T-helper 2 cell treated with Interferon-gamma antibody and Interleukin-4, amounts not matched to agents 5 μg/mL and 100 μg/mL, for 36 hours (primary cell): ENCODE results near the gene CYSLTR2.
A peak's percentile ranks its signal among the peaks of the same experiment; 100 is the strongest.

Source experiments
- DNase-seq: peaks from one replicate; pipeline ENCODE4 v3.0.0; 2021; ENCODE audit warnings: low spot score
- H3K27ac Mint-ChIP-seq: one replicate; pipeline ENCODE4 v1.8.0; 2021; ENCODE audit warnings: mild to moderate bottlenecking, mixed read lengths
- H3K27me3 Mint-ChIP-seq: one replicate; pipeline ENCODE4 v1.8.0; 2021; ENCODE audit warnings: low read depth, mixed read lengths
- H3K36me3 Mint-ChIP-seq: one replicate; pipeline ENCODE4 v1.8.0; 2021; ENCODE audit warnings: low read depth, mixed read lengths
- H3K4me1 Mint-ChIP-seq: one replicate; pipeline ENCODE4 v1.8.0; 2021; ENCODE audit warnings: low read depth, mixed read lengths
- H3K4me3 Mint-ChIP-seq: one replicate; pipeline ENCODE4 v1.8.0; 2022; ENCODE audit warnings: mild to moderate bottlenecking, moderate library complexity, mixed read lengths
- H3K9me3 Mint-ChIP-seq: one replicate; pipeline ENCODE4 v1.8.0; 2021; ENCODE audit warnings: mixed read lengths

CYSLTR2 gene

GRCh38 chr13:48727241-48728011 is 73.7 kb downstream of the CYSLTR2 start:
- Mint-ChIP-seq H3K27me3 (no peaks in the 10 kb centered on the region), H3K9me3 (peaks cover 1% of the 10 kb centered on the region), H3K27ac (no peak overlapping the region), H3K4me3 (no peak overlapping the region), H3K36me3 (no peaks in the 10 kb centered on the region), H3K4me1 (peaks cover 2% of the 10 kb centered on the region)
- DNase-seq: no peak

- no peaks in the 10 kb centered on the region for H3K36me3 Mint-ChIP-seq
- H3K9me3 Mint-ChIP-seq: no peaks in the 10 kb centered on the region
- H3K27me3 Mint-ChIP-seq: no peaks in the 10 kb centered on the region
- no peak overlapping the region for H3K4me3 Mint-ChIP-seq
- DNase-seq: no peak
- H3K4me1 Mint-ChIP-seq: peaks cover 2% of the 10 kb centered on the region
- no peak overlapping the region for H3K27ac Mint-ChIP-seq
Observed at GRCh38 chr13:48728226-48728625, 74.5 kb downstream of the CYSLTR2 start.

- H3K27me3 Mint-ChIP-seq: no peaks in the 10 kb centered on the region
- no peaks in the 10 kb centered on the region for H3K9me3 Mint-ChIP-seq
- H3K27ac Mint-ChIP-seq: no peak overlapping the region
- no peak overlapping the region for H3K4me3 Mint-ChIP-seq
- no peaks in the 10 kb centered on the region for H3K36me3 Mint-ChIP-seq
- H3K4me1 Mint-ChIP-seq: peaks cover 2% of the 10 kb centered on the region
- DNase-seq: no peak
Observed at GRCh38 chr13:48728876-48729275, 75.1 kb downstream of the CYSLTR2 start.

GRCh38 chr13:48729856-48730255 is 76.1 kb downstream of the CYSLTR2 start:
- peaks cover 2% of the 10 kb centered on the region for H3K4me1 Mint-ChIP-seq
- no peak overlapping the region for H3K4me3 Mint-ChIP-seq
- H3K27ac Mint-ChIP-seq: no peak overlapping the region

DNA sequence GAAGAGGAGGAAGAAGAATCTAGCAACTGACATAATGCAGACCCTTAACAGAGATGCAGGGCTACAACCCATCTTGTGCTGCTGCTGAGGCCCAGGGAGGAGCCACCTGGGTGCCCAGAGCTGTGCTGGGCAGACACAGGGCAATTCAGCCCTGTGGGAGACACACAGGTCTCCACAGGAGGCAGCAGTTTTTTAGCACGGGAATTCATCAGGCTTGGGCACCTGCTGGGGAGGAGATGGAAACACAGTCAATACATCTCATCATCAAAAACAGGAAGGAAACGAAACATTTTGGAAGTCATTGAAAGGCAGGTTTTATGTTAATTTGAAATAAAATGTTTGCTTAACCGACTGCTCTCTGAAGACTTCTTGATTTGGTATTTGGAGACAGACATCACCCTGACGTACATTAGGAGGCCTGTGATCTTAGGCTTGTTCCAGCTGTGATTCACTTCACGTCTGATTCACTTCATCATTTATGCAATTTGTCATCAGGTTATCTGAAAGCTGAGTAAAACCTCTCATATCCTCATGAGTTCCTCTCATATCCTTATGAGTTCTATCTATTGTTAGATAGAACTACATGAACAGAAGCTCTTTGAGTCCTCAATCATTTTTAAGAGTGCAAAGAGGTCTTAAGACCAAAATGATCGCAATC is 77.4 kb downstream of the CYSLTR2 start:
- Mint-ChIP-seq H3K4me1 (peaks cover 2% of the 10 kb centered on the region), H3K4me3 (no peak overlapping the region), H3K36me3 (no peaks in the 10 kb centered on the region), H3K9me3 (no peaks in the 10 kb centered on the region), H3K27ac (no peak overlapping the region), H3K27me3 (peaks cover 3% of the 10 kb centered on the region)
- DNase-seq: no peak

More at GRCh38 chr13:48729856-48730255, 76.1 kb downstream of the CYSLTR2 start:
- H3K36me3 Mint-ChIP-seq: no peaks in the 10 kb centered on the region
- peaks cover 1% of the 10 kb centered on the region for H3K27me3 Mint-ChIP-seq
- no peaks in the 10 kb centered on the region for H3K9me3 Mint-ChIP-seq
- DNase-seq: no peak

DNA sequence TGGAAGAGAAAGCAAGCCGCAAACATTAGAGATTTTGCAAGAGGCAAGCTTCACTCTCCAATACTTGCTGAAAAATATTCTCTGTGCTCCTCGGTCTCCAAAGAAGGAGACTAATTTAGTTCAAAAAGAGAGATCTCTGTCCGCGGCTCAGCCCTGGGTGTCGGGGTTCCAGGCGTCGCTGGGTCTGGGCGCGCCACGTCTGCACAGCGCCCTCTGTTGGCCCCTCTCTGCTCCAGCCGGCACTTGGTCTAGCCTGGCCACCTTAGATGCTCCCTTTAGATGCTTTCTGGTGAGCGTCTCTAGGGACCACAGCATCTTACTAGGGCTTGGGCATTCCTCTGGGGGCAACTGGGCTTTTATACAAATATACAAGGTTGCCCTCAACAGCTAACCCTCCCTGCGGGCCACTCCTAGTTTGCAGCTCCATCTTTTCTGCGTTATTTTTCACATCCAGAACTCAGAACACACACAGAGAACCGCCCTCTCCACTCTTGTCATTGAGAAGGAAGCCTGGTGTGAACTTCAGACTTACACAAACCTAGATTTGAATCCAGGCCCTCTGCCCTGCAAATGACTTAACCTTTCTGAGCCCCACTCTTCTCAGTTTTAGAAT is 78.3 kb downstream of the CYSLTR2 start:
- H3K27me3 Mint-ChIP-seq: peaks cover 3% of the 10 kb centered on the region
- H3K9me3 Mint-ChIP-seq: no peaks in the 10 kb centered on the region
- no peaks in the 10 kb centered on the region for H3K36me3 Mint-ChIP-seq
- peaks cover 2% of the 10 kb centered on the region for H3K4me1 Mint-ChIP-seq
- no peak overlapping the region for H3K27ac Mint-ChIP-seq
- peak overlapping the region; percentile 59 for H3K4me3 Mint-ChIP-seq
- DNase-seq: peak; percentile 30

GRCh38 chr13:48733739-48734335 is 80.1 kb downstream of the CYSLTR2 start:
- H3K9me3 Mint-ChIP-seq: no peaks in the 10 kb centered on the region
- no peak for DNase-seq
- peaks cover 3% of the 10 kb centered on the region for H3K27me3 Mint-ChIP-seq
- H3K4me3 Mint-ChIP-seq: no peak overlapping the region
- H3K27ac Mint-ChIP-seq: no peak overlapping the region
- peaks cover 2% of the 10 kb centered on the region for H3K4me1 Mint-ChIP-seq
- H3K36me3 Mint-ChIP-seq: no peaks in the 10 kb centered on the region

GRCh38 chr13:48735571-48735970 is 81.8 kb downstream of the CYSLTR2 start:
- Mint-ChIP-seq H3K36me3 (no peaks in the 10 kb centered on the region), H3K27me3 (peaks cover 3% of the 10 kb centered on the region), H3K4me3 (no peak overlapping the region), H3K9me3 (no peaks in the 10 kb centered on the region), H3K27ac (no peak overlapping the region), H3K4me1 (peaks cover 4% of the 10 kb centered on the region)
- DNase-seq: no peak

- Mint-ChIP-seq H3K9me3 (no peaks in the 10 kb centered on the region), H3K36me3 (no peaks in the 10 kb centered on the region)
Observed at GRCh38 chr13:48737689-48738088, 84.0 kb downstream of the CYSLTR2 start.

GRCh38 chr13:48738311-48738710 is 84.6 kb downstream of the CYSLTR2 start:
- Mint-ChIP-seq H3K36me3 (no peaks in the 10 kb centered on the region), H3K4me1 (peaks cover 2% of the 10 kb centered on the region), H3K9me3 (no peaks in the 10 kb centered on the region), H3K27ac (no peak overlapping the region), H3K4me3 (no peak overlapping the region), H3K27me3 (peaks cover 3% of the 10 kb centered on the region)
- DNase-seq: no peak

More at GRCh38 chr13:48737689-48738088, 84.0 kb downstream of the CYSLTR2 start:
- H3K27me3 Mint-ChIP-seq: peaks cover 3% of the 10 kb centered on the region
- H3K4me1 Mint-ChIP-seq: peaks cover 2% of the 10 kb centered on the region
- H3K4me3 Mint-ChIP-seq: no peak overlapping the region
- DNase-seq: no peak
- no peak overlapping the region for H3K27ac Mint-ChIP-seq

- H3K4me3 Mint-ChIP-seq: no peak overlapping the region
- H3K27me3 Mint-ChIP-seq: peaks cover 8% of the 10 kb centered on the region
- H3K4me1 Mint-ChIP-seq: peaks cover 2% of the 10 kb centered on the region
- H3K27ac Mint-ChIP-seq: no peak overlapping the region
- DNase-seq: no peak
- no peaks in the 10 kb centered on the region for H3K9me3 Mint-ChIP-seq
- H3K36me3 Mint-ChIP-seq: no peaks in the 10 kb centered on the region
Observed at GRCh38 chr13:48739386-48739964, 85.7 kb downstream of the CYSLTR2 start.

- H3K4me1 Mint-ChIP-seq: peaks cover 2% of the 10 kb centered on the region
- no peak overlapping the region for H3K4me3 Mint-ChIP-seq
- H3K36me3 Mint-ChIP-seq: no peaks in the 10 kb centered on the region
- no peaks in the 10 kb centered on the region for H3K9me3 Mint-ChIP-seq
- H3K27ac Mint-ChIP-seq: no peak overlapping the region
- peaks cover 5% of the 10 kb centered on the region for H3K27me3 Mint-ChIP-seq
- DNase-seq: no peak
Observed at GRCh38 chr13:48741377-48741776, 87.6 kb downstream of the CYSLTR2 start.

DNA sequence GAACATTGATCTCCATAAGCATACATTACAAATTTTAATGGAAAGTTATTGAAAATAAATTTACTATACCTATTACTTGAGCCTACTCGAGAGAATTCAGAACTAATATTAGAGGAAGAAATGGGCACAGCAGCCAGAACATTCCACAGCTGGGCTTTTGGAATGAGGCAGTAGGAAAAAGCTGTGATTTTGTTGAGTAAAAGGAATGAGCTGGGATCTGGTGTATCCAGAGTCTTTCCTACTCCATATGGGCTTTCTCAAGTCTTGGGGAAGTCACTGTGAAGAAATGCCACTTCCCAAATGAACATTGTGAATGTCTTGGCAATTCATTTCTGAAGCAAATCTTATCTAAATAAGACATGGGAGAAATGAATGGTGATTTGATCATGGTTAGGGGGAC is 93.1 kb downstream of the CYSLTR2 start:
- no peak overlapping the region for H3K27ac Mint-ChIP-seq
- peaks cover 4% of the 10 kb centered on the region for H3K4me1 Mint-ChIP-seq
- peaks cover 5% of the 10 kb centered on the region for H3K27me3 Mint-ChIP-seq
- no peaks in the 10 kb centered on the region for H3K9me3 Mint-ChIP-seq
- no peak overlapping the region for H3K4me3 Mint-ChIP-seq
- H3K36me3 Mint-ChIP-seq: no peaks in the 10 kb centered on the region
- DNase-seq: no peak

DNA sequence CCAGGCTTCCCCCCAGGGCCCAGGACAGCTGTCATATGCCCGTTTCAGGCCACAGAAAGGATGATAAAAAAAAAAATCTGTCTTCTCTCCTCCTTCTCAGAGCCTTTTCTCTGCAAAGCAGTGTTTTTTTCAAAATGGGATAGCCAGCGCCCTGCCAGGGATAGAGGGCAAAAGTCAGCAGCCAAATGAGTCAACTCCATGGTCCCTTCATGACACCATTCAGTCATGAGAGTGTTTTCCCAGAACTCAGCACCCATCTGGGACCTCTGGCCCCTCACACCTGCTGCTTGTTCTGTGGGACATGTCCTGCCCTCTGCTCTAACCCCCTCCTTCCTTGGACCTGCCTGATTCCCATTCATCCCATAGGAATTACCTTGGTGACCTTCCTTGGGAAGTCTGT is 95.0 kb downstream of the CYSLTR2 start:
- H3K27me3 Mint-ChIP-seq: peaks cover 2% of the 10 kb centered on the region
- H3K4me1 Mint-ChIP-seq: peaks cover 4% of the 10 kb centered on the region
- DNase-seq: no peak
- no peak overlapping the region for H3K4me3 Mint-ChIP-seq
- no peaks in the 10 kb centered on the region for H3K9me3 Mint-ChIP-seq
- H3K36me3 Mint-ChIP-seq: no peaks in the 10 kb centered on the region
- no peak overlapping the region for H3K27ac Mint-ChIP-seq
